ENCODE data around the gene SETD2.

SETD2 gene

DNA sequence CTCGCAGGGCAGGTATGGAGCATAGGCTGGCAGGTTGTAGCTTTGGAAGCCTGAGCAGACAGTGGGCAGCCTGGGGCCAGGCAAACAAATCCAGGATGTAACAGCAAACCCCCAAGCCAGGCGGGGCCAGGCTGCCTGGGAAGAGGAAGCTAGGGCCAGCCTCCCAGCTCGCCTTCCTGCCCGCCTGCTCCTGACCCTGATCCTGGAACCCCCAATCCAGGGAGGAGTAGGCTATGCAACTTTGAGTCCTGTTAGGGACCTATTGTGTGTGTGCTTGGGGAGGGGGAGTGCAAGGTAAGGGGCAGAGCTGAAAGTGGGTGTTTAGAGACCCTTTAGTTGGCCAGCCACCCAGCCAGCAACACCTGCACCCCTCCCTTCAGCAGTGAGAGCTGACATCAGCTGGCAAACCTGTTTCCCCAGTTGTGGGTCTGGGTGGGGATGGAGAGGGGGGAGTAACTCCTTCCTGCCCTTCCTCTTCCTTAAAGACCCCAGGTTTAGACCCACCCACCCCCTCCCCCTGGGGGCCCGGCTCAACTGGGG lies 181.9 kb downstream of the SETD2 start:
- TF ChIP-seq, protein P1, sequence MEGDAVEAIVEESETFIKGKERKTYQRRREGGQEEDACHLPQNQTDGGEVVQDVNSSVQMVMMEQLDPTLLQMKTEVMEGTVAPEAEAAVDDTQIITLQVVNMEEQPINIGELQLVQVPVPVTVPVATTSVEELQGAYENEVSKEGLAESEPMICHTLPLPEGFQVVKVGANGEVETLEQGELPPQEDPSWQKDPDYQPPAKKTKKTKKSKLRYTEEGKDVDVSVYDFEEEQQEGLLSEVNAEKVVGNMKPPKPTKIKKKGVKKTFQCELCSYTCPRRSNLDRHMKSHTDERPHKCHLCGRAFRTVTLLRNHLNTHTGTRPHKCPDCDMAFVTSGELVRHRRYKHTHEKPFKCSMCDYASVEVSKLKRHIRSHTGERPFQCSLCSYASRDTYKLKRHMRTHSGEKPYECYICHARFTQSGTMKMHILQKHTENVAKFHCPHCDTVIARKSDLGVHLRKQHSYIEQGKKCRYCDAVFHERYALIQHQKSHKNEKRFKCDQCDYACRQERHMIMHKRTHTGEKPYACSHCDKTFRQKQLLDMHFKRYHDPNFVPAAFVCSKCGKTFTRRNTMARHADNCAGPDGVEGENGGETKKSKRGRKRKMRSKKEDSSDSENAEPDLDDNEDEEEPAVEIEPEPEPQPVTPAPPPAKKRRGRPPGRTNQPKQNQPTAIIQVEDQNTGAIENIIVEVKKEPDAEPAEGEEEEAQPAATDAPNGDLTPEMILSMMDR (IDR thresholded peaks at IDR 0.05; ENCODE audit: insufficient read depth, low read length, poor library complexity, severe bottlenecking), result no peak
- DNase-seq (ENCODE audit: extremely low read depth, insufficient read length), result no peak
- Histone ChIP-seq H3K36me3 (ENCODE audit: control insufficient read depth, insufficient read depth, low read length) (peaks cover 5% of the 10 kb centered on the region), H3K4me3 (replicated peaks; ENCODE audit: low read depth, low read length) (no peak overlapping the region), H3K27me3 (replicated peaks; ENCODE audit: control insufficient read depth, insufficient read depth, low read length) (no peaks in the 10 kb centered on the region)

GRCh38 chr3:46979958-46980497 lies 183.9 kb downstream of the SETD2 start:
- no peak for DNase-seq (ENCODE audit: extremely low read depth, insufficient read length)
- Histone ChIP-seq H3K27me3 (replicated peaks; ENCODE audit: control insufficient read depth, insufficient read depth, low read length) (no peaks in the 10 kb centered on the region), H3K36me3 (ENCODE audit: control insufficient read depth, insufficient read depth, low read length) (peaks cover 2% of the 10 kb centered on the region), H3K4me3 (replicated peaks; ENCODE audit: low read depth, low read length) (peak overlapping the region; percentile 94)
- TF ChIP-seq, protein P1 (IDR thresholded peaks at IDR 0.05; ENCODE audit: insufficient read depth, low read length, poor library complexity, severe bottlenecking), result no peak

DNA sequence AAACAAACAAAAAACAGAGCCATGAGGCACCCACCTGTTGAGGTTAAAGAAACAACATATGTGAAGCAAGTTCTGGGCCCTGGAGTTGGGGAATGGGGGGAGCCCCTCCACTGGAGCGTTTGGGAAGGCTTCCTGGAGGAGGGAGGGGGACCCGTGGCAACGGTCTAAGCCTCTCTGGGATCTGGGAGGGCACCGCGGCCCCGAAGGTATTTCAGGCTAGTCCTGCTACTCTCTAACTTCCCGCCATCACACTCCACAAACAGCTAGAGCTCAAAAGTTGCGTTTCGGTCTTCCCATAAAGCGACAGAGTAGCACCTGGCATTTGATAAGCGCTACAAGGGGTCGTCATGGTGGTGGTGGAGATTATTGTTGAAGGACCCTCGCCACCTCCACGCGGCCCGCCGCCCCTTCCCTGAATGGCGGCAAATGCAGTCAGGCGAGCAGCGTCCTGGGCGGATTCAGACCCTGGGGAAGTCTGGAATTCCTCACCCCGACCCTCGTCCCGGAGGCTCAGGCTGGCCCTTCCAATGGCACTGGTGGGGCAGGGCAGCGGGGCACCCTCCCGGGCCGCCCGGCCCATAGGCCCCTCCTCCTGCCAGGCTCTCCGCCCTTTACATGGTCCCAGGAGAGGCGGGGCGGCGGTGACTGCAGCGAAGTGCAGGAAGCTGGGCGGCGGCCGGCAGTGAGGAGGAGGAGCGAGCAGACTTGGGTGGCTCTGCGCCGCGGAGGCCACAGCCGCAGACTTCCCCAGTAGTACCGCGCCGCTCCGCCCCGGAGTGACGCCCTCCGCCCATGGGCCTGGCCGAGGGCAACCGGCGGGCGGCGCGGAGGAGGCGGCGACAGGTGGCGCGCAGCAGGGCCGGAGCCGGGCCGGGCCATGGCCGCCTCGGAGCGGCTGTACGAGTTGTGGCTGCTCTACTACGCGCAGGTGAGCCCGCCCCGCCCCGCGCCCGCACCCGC lies 184.6 kb downstream of the SETD2 start, which contains the start of gene NBEAL2:
NBEAL2 (plus strand) TSS at position 682 of the 960 bp plus-strand sequence; CDS start at position 878, 196 bp downstream.
- DNase-seq (ENCODE audit: extremely low read depth, insufficient read length), result peak; percentile 94
- Histone ChIP-seq H3K36me3 (ENCODE audit: control insufficient read depth, insufficient read depth, low read length) (no peaks in the 10 kb centered on the region; the same call in none of the 2 replicates), H3K27me3 (replicated peaks; ENCODE audit: control insufficient read depth, insufficient read depth, low read length) (no peaks in the 10 kb centered on the region), H3K4me3 (replicated peaks; ENCODE audit: low read depth, low read length) (peak within 1 kb of the TSS; percentile 94)
- TF ChIP-seq, protein P1 (IDR thresholded peaks at IDR 0.05; ENCODE audit: insufficient read depth, low read length, poor library complexity, severe bottlenecking), result no peak

DNA sequence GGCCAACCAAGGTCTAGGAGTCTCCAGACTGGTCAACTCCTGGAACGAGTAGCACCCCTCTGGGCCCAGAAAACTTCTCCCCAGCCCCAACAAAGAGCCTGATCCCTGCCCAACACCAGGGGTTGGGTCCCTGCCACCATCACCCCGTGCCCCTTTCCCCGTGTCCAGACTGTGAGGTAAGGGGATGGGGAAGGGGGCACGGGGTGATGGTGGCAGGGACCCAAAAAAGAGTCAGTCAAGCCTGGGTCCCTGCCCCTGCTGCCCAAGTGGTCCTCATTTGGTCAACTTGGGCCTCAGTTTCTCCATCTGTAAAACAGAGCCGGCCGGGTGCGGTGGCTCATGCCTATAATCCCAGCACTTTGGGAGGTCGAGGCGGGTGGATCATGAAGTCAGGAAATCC lies 185.5 kb downstream of the SETD2 start:
- H3K27me3 ChIP-seq (replicated peaks; ENCODE audit: control insufficient read depth, insufficient read depth, low read length), result no peaks in the 10 kb centered on the region
- no peak overlapping the region; the same call in 1 of the 2 replicates for H3K4me3 ChIP-seq (replicated peaks; ENCODE audit: low read depth, low read length)
- no peak for DNase-seq (ENCODE audit: extremely low read depth, insufficient read length)
- TF ChIP-seq, protein P1 (IDR thresholded peaks at IDR 0.05; ENCODE audit: insufficient read depth, low read length, poor library complexity, severe bottlenecking), result no peak
- no peaks in the 10 kb centered on the region for H3K36me3 ChIP-seq (ENCODE audit: control insufficient read depth, insufficient read depth, low read length)

GRCh38 chr3:46977811-46978195 lies 186.1 kb downstream of the SETD2 start:
- H3K27me3 ChIP-seq (replicated peaks; ENCODE audit: control insufficient read depth, insufficient read depth, low read length), result no peaks in the 10 kb centered on the region
- no peaks in the 10 kb centered on the region for H3K36me3 ChIP-seq (ENCODE audit: control insufficient read depth, insufficient read depth, low read length)
- TF ChIP-seq, protein P1 (IDR thresholded peaks at IDR 0.05; ENCODE audit: insufficient read depth, low read length, poor library complexity, severe bottlenecking), result no peak
- H3K4me3 ChIP-seq (replicated peaks; ENCODE audit: low read depth, low read length), result no peak overlapping the region
- DNase-seq (ENCODE audit: extremely low read depth, insufficient read length), result no peak

Measured in GM06990 (cell line).